Measurements from ENCODE around the gene ALG2.

DNA sequence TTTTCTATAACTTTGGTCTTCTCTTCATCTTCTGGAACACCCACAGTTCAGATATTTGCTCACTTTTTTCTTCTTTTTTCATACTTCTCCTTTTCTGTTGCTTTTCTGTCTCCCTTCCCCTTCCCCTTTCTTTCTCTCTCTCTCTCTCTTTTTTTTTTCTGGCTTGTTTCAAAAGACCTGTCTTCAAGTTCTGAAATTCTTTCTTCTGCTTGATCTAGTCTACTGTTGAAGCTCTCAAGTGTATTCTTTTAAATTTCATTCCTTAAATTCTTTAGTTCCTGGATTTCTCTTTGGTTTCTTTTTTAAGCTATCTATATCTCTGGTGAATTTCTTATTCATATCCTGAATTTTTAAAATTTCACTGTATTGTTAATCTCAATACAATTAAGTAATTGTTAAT is 11.2 kb downstream of the ALG2 start:
- no peak for TF ChIP-seq POLR2A (IDR thresholded peaks at IDR 0.05; ENCODE audit: low read depth, low read length)
- no peak for TF ChIP-seq TAF1 (IDR thresholded peaks at IDR 0.05; ENCODE audit: low read depth, low read length)
- no peak for TF ChIP-seq POLR2AphosphoS5 (IDR thresholded peaks at IDR 0.05; ENCODE audit: low read depth, low read length)
- TF ChIP-seq POU2F2 (IDR thresholded peaks at IDR 0.05; ENCODE audit: low read depth, low read length), result no peak
- TF ChIP-seq SPI1 (IDR thresholded peaks at IDR 0.05; ENCODE audit: low read depth, low read length), result no peak
- TF ChIP-seq PAX5 (IDR thresholded peaks at IDR 0.05; ENCODE audit: insufficient read depth, low read length, severe bottlenecking), result no peak
